Suprapubic skin (tissue), 4 donors: ENCODE data around the gene SLC25A10. TPM values are rescaled to one million over a fixed set of nuclear protein-coding genes. Genes with fewer than 3 reads are reported as not detected.
A peak's percentile ranks its signal among the peaks of the same experiment; 100 is the strongest.

ENCODE experiments used
- DNase-seq, 2 donors: peaks; one replicate each; pipeline ENCODE4 v3.0.0-alpha.2; 2019; ENCODE audit warnings: low spot score in 2 of 2
- H3K27ac ChIP-seq: fragments of 200-600 bp; sonication (generic); one replicate; pipeline ENCODE4 v1.5.1; 2019
- H3K27me3 ChIP-seq: fragments of 200-600 bp; sonication (generic); one replicate; pipeline ENCODE4 v1.5.1; 2019
- H3K36me3 ChIP-seq: fragments of 200-600 bp; sonication (generic); one replicate; pipeline ENCODE4 v1.5.1; 2019
- H3K4me1 ChIP-seq: fragments of 200-600 bp; sonication (generic); one replicate; pipeline ENCODE4 v1.5.1; 2019
- H3K4me3 ChIP-seq: fragments of 200-600 bp; sonication (generic); one replicate; pipeline ENCODE4 v1.5.1; 2019; ENCODE audit warnings: mild to moderate bottlenecking
- H3K9me3 ChIP-seq: fragments of 200-600 bp; sonication (generic); one replicate; pipeline ENCODE4 v1.5.1; 2019
- EP300 ChIP-seq: sonication (generic); formaldehyde crosslinking; IDR thresholded peaks from one replicate; pipeline ENCODE4 v1.6.1; 2017; ENCODE audit warnings: antibody characterized with exemption
- POLR2A ChIP-seq, 2 donors: fragments of 450-650 bp; IDR thresholded peaks; one replicate each; pipeline ENCODE4 v1.6.1; 2017; ENCODE audit warnings: antibody characterized with exemption in 2 of 2, mild to moderate bottlenecking in 2 of 2, moderate library complexity in 2 of 2
- POLR2AphosphoS5 ChIP-seq, 3 donors: sonication (generic); formaldehyde crosslinking; IDR thresholded peaks; one replicate each; pipeline ENCODE4 v1.6.1; 2017; ENCODE audit warnings: antibody characterized with exemption in 3 of 3
- WGBS: methylation state at CpG from one replicate; pipeline ENCODE4 v1.1.5; 2018; 5-methylcytosine and 5-hydroxymethylcytosine counted together
- total RNA-seq, 4 donors: library from RNA; depleted of rRNA; stranded (reverse); fragments of >200 nt; gene quantifications; one replicate each; pipeline ENCODE4 v1.1.0, GENCODE V29; 2016
- TF ChIP-seq, protein P1 (sequence below), 2 donors: fragments of 200-600 bp in 1 of 2; fragments of 450-650 bp in 1 of 2; sonication (generic) in 1 of 2; IDR thresholded peaks; one replicate each; pipeline ENCODE4 v1.5.1; 2016 to 2019; ENCODE audit warnings: antibody characterized with exemption in 2 of 2, mild to moderate bottlenecking in 1 of 2, moderate library complexity in 1 of 2

The SLC25A10 gene
- total RNA-seq, 4 donors from 2014 or later = 14.1 to 32.0 (median 16.9) TPM

DNA sequence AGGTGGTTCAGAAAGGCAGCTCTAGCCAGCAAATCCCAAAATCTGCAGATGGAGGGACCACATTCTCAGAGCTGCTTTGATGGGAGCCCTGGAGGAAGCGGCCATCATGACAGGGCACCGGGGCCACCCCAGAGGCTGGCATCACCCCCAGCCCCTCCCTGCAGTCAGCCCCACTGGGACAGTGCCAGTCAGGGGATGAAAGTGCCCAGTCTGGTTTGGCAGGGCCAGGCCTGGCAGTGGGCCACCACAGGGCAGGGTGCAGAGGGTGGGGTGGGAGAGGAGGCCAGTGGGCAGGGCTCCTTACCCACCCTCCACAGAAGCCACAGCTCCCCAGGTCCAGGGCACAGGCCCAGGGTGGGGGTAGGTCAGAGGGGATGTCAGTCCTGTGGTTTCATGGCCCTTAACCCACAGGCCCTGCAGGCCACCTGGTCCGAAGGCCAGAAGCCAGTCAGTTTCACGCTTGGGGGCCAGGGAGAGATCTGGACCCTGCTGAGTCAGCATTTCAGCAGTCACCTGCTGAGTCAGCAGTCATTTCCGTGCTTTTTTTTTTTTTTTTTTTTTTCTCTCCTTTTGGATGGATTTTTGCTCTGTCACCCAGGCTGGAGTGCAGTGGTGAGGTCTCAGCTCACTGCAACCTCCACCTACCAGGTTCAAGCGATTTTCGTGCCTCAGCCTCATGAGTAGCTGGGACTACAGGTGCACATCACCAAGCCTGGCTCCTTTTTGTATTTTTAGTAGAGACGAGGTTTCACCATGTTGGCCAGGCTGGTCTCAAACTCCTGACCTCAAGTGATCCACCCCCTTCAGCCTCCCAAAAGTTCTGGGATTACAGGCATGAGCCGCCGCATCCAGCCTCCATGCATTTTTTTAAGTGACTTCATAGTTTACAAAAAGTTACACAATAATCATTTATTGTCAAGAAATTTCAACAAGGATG, 10.4 kb downstream of the SLC25A10 start:
- peaks cover 40% of the 10 kb centered on the region for H3K4me1 ChIP-seq
- no peaks in the 10 kb centered on the region for H3K9me3 ChIP-seq
- TF ChIP-seq, protein P1, sequence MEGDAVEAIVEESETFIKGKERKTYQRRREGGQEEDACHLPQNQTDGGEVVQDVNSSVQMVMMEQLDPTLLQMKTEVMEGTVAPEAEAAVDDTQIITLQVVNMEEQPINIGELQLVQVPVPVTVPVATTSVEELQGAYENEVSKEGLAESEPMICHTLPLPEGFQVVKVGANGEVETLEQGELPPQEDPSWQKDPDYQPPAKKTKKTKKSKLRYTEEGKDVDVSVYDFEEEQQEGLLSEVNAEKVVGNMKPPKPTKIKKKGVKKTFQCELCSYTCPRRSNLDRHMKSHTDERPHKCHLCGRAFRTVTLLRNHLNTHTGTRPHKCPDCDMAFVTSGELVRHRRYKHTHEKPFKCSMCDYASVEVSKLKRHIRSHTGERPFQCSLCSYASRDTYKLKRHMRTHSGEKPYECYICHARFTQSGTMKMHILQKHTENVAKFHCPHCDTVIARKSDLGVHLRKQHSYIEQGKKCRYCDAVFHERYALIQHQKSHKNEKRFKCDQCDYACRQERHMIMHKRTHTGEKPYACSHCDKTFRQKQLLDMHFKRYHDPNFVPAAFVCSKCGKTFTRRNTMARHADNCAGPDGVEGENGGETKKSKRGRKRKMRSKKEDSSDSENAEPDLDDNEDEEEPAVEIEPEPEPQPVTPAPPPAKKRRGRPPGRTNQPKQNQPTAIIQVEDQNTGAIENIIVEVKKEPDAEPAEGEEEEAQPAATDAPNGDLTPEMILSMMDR (IDR thresholded peaks at IDR 0.05) = no peak
- TF ChIP-seq EP300 (no peak), POLR2AphosphoS5 (IDR thresholded peaks at IDR 0.05) (peak in 2 of 3 donors; percentile 59 to 74), POLR2A (IDR thresholded peaks at IDR 0.05) (no peak)
- H3K36me3 ChIP-seq = peaks cover 20% of the 10 kb centered on the region
- WGBS = 35% methylated on average over 8 of the region's 10 CpGs
- no peaks in the 10 kb centered on the region for H3K27me3 ChIP-seq
- peak overlapping the region; percentile 76 for H3K27ac ChIP-seq
- no peak overlapping the region for H3K4me3 ChIP-seq
- DNase-seq = peak in 1 of 2 donors; percentile 83

DNA sequence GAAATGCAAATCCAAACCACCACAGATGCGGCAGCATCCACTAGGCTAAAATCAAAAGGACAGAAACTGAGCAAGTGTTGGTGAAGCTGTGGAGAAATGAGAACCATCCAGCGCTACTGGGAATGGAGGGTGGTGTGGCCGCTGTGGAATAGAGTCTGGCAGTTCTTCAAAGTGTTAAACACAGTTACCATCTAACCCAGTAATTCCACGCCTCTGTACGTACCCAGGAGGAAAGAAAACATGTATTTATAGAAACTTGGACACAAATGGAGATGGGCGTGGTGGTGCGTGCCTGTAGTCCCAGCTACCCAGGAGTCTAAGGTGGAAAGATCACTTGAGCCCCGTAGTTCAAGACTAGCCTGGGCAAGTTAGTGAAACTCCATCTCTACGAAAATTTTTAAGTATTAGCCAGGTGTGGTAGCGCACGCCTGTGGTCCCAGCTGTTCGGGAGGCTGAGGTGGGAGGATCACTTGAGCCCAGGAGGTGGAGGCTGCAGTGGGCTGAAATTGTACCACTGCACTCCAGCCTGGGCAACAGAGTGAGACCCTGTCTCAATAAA, 11.6 kb downstream of the SLC25A10 start:
- no peaks in the 10 kb centered on the region for H3K27me3 ChIP-seq
- peak overlapping the region; percentile 76 for H3K27ac ChIP-seq
- no peaks in the 10 kb centered on the region for H3K9me3 ChIP-seq
- H3K36me3 ChIP-seq = peaks cover 8% of the 10 kb centered on the region
- peak in 1 of 3 donors; percentile 1 for TF ChIP-seq POLR2AphosphoS5 (IDR thresholded peaks at IDR 0.05)
- TF ChIP-seq, protein P1 (IDR thresholded peaks at IDR 0.05) = no peak
- H3K4me1 ChIP-seq = peaks cover 40% of the 10 kb centered on the region
- no peak overlapping the region for H3K4me3 ChIP-seq
- 23% methylated on average over 12 of the region's 12 CpGs for WGBS
- DNase-seq = no peak

DNA sequence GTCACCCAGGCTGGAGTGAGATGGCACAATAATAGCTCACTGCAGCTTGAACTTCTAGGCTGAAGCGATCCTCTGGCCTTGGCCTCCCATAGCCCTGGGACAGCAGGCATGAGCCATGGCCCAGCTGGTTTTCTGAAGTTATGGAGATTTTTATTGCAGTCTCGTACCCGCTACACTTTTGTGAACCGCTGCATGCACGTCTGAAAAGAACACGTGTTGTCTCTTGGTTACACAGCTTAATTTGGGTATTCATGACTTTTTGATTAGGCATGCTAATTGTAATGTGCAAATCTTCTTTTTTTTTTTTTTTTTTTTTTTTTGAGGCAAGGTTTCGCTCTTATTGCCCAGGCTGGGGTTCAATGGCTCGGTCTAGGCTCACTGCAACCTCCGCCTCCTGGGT, 13.4 kb downstream of the SLC25A10 start:
- no peaks in the 10 kb centered on the region for H3K9me3 ChIP-seq
- H3K4me1 ChIP-seq = peaks cover 41% of the 10 kb centered on the region
- no peak for TF ChIP-seq POLR2AphosphoS5 (IDR thresholded peaks at IDR 0.05)
- TF ChIP-seq EP300 = no peak
- DNase-seq = no peak
- H3K27me3 ChIP-seq = peaks cover 3% of the 10 kb centered on the region
- H3K4me3 ChIP-seq = no peak overlapping the region
- no peaks in the 10 kb centered on the region for H3K36me3 ChIP-seq
- 48% methylated on average over 8 of the region's 9 CpGs for WGBS
- peak overlapping the region; percentile 69 for H3K27ac ChIP-seq

DNA sequence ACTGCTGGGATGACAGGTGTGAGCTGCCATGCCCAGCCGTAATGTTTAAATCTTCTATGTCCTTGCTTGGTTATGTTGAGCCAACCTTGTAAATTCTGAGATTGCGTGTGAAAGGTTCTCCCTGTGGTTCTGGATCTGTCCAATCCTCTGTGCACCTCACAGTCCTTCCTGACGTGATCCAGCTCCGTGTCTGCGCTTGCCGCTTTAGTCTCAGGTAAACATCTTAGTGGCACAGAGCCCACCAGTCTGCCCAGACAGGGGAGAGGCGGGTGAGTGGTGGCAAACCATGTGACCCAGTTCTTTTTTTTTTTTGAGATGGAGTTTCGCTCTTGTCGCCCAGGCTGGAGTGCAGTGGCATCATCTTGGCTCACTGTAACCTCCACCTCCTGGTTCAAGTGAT, 13.9 kb downstream of the SLC25A10 start:
- no peaks in the 10 kb centered on the region for H3K9me3 ChIP-seq
- H3K27me3 ChIP-seq = peaks cover 3% of the 10 kb centered on the region
- no peaks in the 10 kb centered on the region for H3K36me3 ChIP-seq
- peak overlapping the region; percentile 69 for H3K27ac ChIP-seq
- TF ChIP-seq EP300 = no peak
- TF ChIP-seq POLR2A (IDR thresholded peaks at IDR 0.05) = no peak
- TF ChIP-seq POLR2AphosphoS5 (IDR thresholded peaks at IDR 0.05) = no peak
- TF ChIP-seq, protein P1 (IDR thresholded peaks at IDR 0.05) = no peak
- H3K4me1 ChIP-seq = peaks cover 44% of the 10 kb centered on the region
- no peak overlapping the region for H3K4me3 ChIP-seq
- 42% methylated on average over 9 of the region's 9 CpGs for WGBS
- peak in 1 of 2 donors; percentile 67 for DNase-seq

DNA sequence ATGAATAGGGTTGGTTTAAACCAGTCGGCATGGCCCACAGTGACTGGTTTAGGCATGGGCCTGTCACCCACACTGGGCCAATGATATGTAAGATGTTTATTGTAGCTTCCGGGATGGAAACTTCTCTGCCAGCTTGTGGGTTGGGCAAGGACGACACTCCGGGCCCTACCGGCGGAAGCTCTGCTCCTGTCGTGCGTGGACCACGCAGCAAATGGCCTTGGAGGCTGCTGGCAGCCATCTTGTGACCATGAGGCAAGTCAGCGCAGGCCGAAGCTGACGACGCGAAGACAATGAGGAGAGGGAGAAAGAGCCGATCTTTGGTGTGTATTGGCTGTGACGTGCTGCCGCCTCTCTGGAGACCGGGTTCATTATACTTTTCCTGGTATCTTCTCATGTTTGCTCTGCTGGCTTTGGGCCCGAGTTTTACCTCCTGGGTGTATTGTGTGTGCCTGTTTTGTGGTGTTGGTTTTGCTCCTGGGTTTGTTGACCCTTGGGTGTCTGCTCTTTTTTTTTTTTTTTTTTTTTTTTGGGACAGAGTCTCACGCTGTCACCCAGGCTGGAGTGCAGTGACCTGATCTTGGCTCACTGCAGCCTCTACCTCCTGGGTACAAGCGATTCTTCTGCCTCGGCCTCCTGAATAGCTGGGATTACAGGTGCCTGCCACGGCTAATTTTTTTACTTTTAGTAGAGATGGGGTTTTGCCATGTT, 15.4 kb downstream of the SLC25A10 start:
- TF ChIP-seq POLR2A (IDR thresholded peaks at IDR 0.05) (no peak), POLR2AphosphoS5 (IDR thresholded peaks at IDR 0.05) (no peak), EP300 (no peak)
- TF ChIP-seq, protein P1 (IDR thresholded peaks at IDR 0.05) = no peak
- Histone ChIP-seq H3K4me1 (peaks cover 44% of the 10 kb centered on the region), H3K4me3 (no peak overlapping the region), H3K9me3 (no peaks in the 10 kb centered on the region), H3K36me3 (no peaks in the 10 kb centered on the region), H3K27ac (no peak overlapping the region), H3K27me3 (peaks cover 10% of the 10 kb centered on the region)
- no peak for DNase-seq
- 81% methylated on average over 23 of the region's 23 CpGs for WGBS
